Measurements from ENCODE around the gene MXD1. TPM values are rescaled to one million over a fixed set of nuclear protein-coding genes. Genes with fewer than 3 reads are reported as not detected.

MXD1 gene
- total and polyA plus RNA-seq, 4 donors: 5.4 to 27.2 (median 17.2) TPM

DNA sequence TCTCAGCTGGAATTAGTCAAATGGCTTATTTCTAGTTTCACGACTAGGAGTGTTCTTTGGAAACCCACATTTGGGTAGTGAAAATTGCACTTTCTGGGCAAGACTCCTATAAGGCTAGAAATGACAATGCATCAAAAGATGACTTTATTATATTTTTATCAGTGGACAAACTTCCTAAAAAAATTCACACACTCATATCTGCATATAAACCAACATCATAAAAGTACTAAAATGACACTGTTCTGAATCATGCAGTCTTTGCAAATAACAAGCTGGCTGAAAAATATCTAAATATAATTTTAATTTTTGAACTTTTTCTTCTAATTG lies 17.6 kb downstream of the MXD1 start:
- H3K9me3 ChIP-seq (ENCODE audit: control insufficient read depth, insufficient read depth, low read length): no peaks in the 10 kb centered on the region
- H3K27ac ChIP-seq (ENCODE audit: low read depth, low read length): no peak overlapping the region
- no peak for DNase-seq (ENCODE audit: low read depth in 4 of 6, low spot score in 6 of 6)
- no peaks in the 10 kb centered on the region for H3K27me3 ChIP-seq (ENCODE audit: control insufficient read depth, insufficient read depth, low read length)
- peaks cover 4% of the 10 kb centered on the region for H3K4me1 ChIP-seq (ENCODE audit: control insufficient read depth, insufficient read depth, low read length)
- WGBS (ENCODE audit: insufficient coverage): no CpG with 5 or more reads among the region's 1 CpG
- peaks cover 22% of the 10 kb centered on the region for H3K36me3 ChIP-seq (ENCODE audit: control insufficient read depth, insufficient read depth, low read length)
- no peak overlapping the region for H3K4me3 ChIP-seq (ENCODE audit: low read depth, low read length)

DNA sequence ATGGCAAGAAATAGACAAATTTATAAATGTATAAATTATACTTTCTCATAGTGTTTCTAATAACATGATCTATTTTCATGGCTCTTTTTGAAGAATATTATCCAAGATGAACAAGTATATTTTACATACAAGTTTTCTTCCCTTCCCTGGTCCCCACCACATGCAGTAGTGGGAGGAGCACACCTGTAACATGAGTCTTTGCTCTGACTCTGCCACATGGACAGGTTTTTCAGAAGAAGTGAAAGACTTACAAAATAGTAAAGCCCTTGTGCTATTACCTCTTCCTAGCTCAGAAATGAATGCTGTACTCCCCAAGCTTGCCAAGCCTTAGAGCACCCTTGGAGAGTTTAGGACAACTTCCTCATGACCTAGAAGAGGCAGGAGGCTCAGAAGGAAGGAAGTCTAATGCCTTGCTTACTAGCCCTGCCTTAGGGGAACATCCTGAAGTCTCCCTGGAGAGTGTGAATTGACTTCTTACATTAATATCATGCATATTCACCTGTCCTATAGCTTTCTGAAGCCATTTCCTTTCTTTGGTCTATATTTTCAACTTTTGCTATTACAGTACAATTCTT lies 18.4 kb downstream of the MXD1 start:
- peaks cover 30% of the 10 kb centered on the region for H3K36me3 ChIP-seq (ENCODE audit: control insufficient read depth, insufficient read depth, low read length)
- H3K4me1 ChIP-seq (ENCODE audit: control insufficient read depth, insufficient read depth, low read length): peaks cover 4% of the 10 kb centered on the region
- no peak for DNase-seq (ENCODE audit: low read depth in 4 of 6, low spot score in 6 of 6)
- no peaks in the 10 kb centered on the region for H3K9me3 ChIP-seq (ENCODE audit: control insufficient read depth, insufficient read depth, low read length)
- no peaks in the 10 kb centered on the region for H3K27me3 ChIP-seq (ENCODE audit: control insufficient read depth, insufficient read depth, low read length)
- H3K27ac ChIP-seq (ENCODE audit: low read depth, low read length): no peak overlapping the region
- H3K4me3 ChIP-seq (ENCODE audit: low read depth, low read length): no peak overlapping the region

DNA sequence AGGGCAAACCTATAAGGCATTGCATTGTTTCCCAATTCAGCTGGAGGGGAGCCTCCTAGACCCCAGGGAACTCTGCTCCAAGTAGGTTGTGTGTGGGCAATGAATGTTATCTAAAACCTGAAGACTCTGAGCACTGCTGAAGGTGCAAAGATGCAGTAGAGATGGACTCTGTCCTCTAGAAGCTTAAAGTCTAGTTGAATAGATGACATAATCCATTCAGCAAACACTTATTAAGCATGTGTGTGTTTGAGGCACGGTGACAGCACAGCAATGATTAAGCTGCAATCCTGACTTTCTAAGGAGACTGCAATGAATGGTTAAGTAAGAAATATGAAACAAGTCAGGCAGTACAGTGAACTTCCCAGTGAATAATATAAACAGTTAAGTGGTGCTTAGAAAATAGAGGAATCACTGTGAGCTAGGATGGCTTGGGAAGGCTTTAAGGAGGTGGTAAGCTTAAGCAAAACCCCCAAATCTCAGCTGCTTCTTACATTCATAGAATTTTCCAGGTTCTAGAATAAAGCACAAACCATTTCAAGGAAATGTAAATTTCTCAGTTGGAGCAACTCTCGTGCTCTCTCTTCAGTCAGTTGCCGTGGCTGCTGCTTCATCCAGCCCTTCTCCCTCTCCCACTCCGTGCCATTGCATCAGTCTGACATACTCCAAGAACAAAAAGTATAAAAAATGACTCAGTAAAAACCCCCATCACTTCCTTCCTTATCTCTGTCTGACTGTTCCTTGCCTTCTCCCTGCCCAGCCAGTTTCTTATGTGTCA lies 19.1 kb downstream of the MXD1 start:
- WGBS (ENCODE audit: insufficient coverage): 72% methylated on average over 3 of the region's 4 CpGs
- Histone ChIP-seq H3K4me1 (ENCODE audit: control insufficient read depth, insufficient read depth, low read length) (peaks cover 4% of the 10 kb centered on the region), H3K27ac (ENCODE audit: low read depth, low read length) (no peak overlapping the region), H3K27me3 (ENCODE audit: control insufficient read depth, insufficient read depth, low read length) (no peaks in the 10 kb centered on the region), H3K4me3 (ENCODE audit: low read depth, low read length) (no peak overlapping the region), H3K9me3 (ENCODE audit: control insufficient read depth, insufficient read depth, low read length) (no peaks in the 10 kb centered on the region), H3K36me3 (ENCODE audit: control insufficient read depth, insufficient read depth, low read length) (peaks cover 35% of the 10 kb centered on the region)
- no peak for DNase-seq (ENCODE audit: low read depth in 4 of 6, low spot score in 6 of 6)

DNA sequence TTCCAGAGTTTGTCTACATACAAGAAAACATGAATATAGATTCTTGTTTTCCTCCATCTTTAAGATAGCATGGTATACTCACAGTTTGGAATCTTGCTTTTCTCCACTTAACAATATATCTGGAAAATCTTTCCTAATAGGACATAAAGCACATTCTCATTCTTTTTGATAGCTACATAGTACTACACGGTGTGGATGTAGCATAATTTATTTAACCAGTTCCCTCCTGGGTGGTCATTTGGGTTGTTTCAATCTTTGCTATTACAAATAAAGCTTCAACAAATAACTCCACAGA lies 19.7 kb downstream of the MXD1 start:
- no peak for DNase-seq (ENCODE audit: low read depth in 4 of 6, low spot score in 6 of 6)
- no peak overlapping the region for H3K4me3 ChIP-seq (ENCODE audit: low read depth, low read length)
- H3K9me3 ChIP-seq (ENCODE audit: control insufficient read depth, insufficient read depth, low read length): no peaks in the 10 kb centered on the region
- peaks cover 4% of the 10 kb centered on the region for H3K4me1 ChIP-seq (ENCODE audit: control insufficient read depth, insufficient read depth, low read length)
- no peaks in the 10 kb centered on the region for H3K27me3 ChIP-seq (ENCODE audit: control insufficient read depth, insufficient read depth, low read length)
- H3K36me3 ChIP-seq (ENCODE audit: control insufficient read depth, insufficient read depth, low read length): peaks cover 36% of the 10 kb centered on the region
- WGBS (ENCODE audit: insufficient coverage): no CpG with 5 or more reads among the region's 1 CpG
- H3K27ac ChIP-seq (ENCODE audit: low read depth, low read length): no peak overlapping the region

- Histone ChIP-seq H3K36me3 (ENCODE audit: control insufficient read depth, insufficient read depth, low read length) (peaks cover 39% of the 10 kb centered on the region), H3K4me1 (ENCODE audit: control insufficient read depth, insufficient read depth, low read length) (peaks cover 4% of the 10 kb centered on the region), H3K27me3 (ENCODE audit: control insufficient read depth, insufficient read depth, low read length) (no peaks in the 10 kb centered on the region), H3K9me3 (ENCODE audit: control insufficient read depth, insufficient read depth, low read length) (no peaks in the 10 kb centered on the region), H3K4me3 (ENCODE audit: low read depth, low read length) (no peak overlapping the region), H3K27ac (ENCODE audit: low read depth, low read length) (no peak overlapping the region)
- DNase-seq (ENCODE audit: low read depth in 4 of 6, low spot score in 6 of 6): no peak
- 96% methylated on average over 4 of the region's 5 CpGs for WGBS (ENCODE audit: insufficient coverage)
These were observed 20.1 kb downstream of the MXD1 start for GRCh38 chr2:69935011-69935410.

- H3K9me3 ChIP-seq (ENCODE audit: control insufficient read depth, insufficient read depth, low read length): no peaks in the 10 kb centered on the region
- H3K36me3 ChIP-seq (ENCODE audit: control insufficient read depth, insufficient read depth, low read length): peaks cover 42% of the 10 kb centered on the region
- no peak overlapping the region for H3K27ac ChIP-seq (ENCODE audit: low read depth, low read length)
- DNase-seq (ENCODE audit: low read depth in 4 of 6, low spot score in 6 of 6): no peak
- H3K4me1 ChIP-seq (ENCODE audit: control insufficient read depth, insufficient read depth, low read length): peaks cover 4% of the 10 kb centered on the region
- no peak overlapping the region for H3K4me3 ChIP-seq (ENCODE audit: low read depth, low read length)
- 86% methylated on average over 11 of the region's 11 CpGs for WGBS (ENCODE audit: insufficient coverage)
- no peaks in the 10 kb centered on the region for H3K27me3 ChIP-seq (ENCODE audit: control insufficient read depth, insufficient read depth, low read length)
These were observed 22.0 kb downstream of the MXD1 start for GRCh38 chr2:69936906-69937305.

- no peak overlapping the region for H3K4me3 ChIP-seq (ENCODE audit: low read depth, low read length)
- DNase-seq (ENCODE audit: low read depth in 4 of 6, low spot score in 6 of 6): no peak
- H3K4me1 ChIP-seq (ENCODE audit: control insufficient read depth, insufficient read depth, low read length): no peaks in the 10 kb centered on the region
- peaks cover 41% of the 10 kb centered on the region for H3K36me3 ChIP-seq (ENCODE audit: control insufficient read depth, insufficient read depth, low read length)
- no peaks in the 10 kb centered on the region for H3K9me3 ChIP-seq (ENCODE audit: control insufficient read depth, insufficient read depth, low read length)
- WGBS (ENCODE audit: insufficient coverage): 93% methylated on average over 12 of the region's 14 CpGs
- no peaks in the 10 kb centered on the region for H3K27me3 ChIP-seq (ENCODE audit: control insufficient read depth, insufficient read depth, low read length)
- no peak overlapping the region for H3K27ac ChIP-seq (ENCODE audit: low read depth, low read length)
These were observed 23.1 kb downstream of the MXD1 start for GRCh38 chr2:69937968-69938367.

GRCh38 chr2:69939722-69940121 lies 24.8 kb downstream of the MXD1 start:
- Histone ChIP-seq H3K27ac (ENCODE audit: low read depth, low read length) (no peak overlapping the region), H3K9me3 (ENCODE audit: control insufficient read depth, insufficient read depth, low read length) (no peaks in the 10 kb centered on the region), H3K4me3 (ENCODE audit: low read depth, low read length) (no peak overlapping the region), H3K36me3 (ENCODE audit: control insufficient read depth, insufficient read depth, low read length) (peaks cover 49% of the 10 kb centered on the region), H3K27me3 (ENCODE audit: control insufficient read depth, insufficient read depth, low read length) (no peaks in the 10 kb centered on the region), H3K4me1 (ENCODE audit: control insufficient read depth, insufficient read depth, low read length) (no peaks in the 10 kb centered on the region)
- 49% methylated on average over 11 of the region's 14 CpGs for WGBS (ENCODE audit: insufficient coverage)
- no peak for DNase-seq (ENCODE audit: low read depth in 4 of 6, low spot score in 6 of 6)

GRCh38 chr2:69940691-69941090 lies 25.8 kb downstream of the MXD1 start:
- Histone ChIP-seq H3K36me3 (ENCODE audit: control insufficient read depth, insufficient read depth, low read length) (peaks cover 45% of the 10 kb centered on the region), H3K4me1 (ENCODE audit: control insufficient read depth, insufficient read depth, low read length) (no peaks in the 10 kb centered on the region), H3K27ac (ENCODE audit: low read depth, low read length) (no peak overlapping the region), H3K9me3 (ENCODE audit: control insufficient read depth, insufficient read depth, low read length) (no peaks in the 10 kb centered on the region), H3K27me3 (ENCODE audit: control insufficient read depth, insufficient read depth, low read length) (no peaks in the 10 kb centered on the region), H3K4me3 (ENCODE audit: low read depth, low read length) (no peak overlapping the region)
- DNase-seq (ENCODE audit: low read depth in 4 of 6, low spot score in 6 of 6): no peak
- WGBS (ENCODE audit: insufficient coverage): 86% methylated on average over 1 of the region's 8 CpGs

- 88% methylated on average over 9 of the region's 11 CpGs for WGBS (ENCODE audit: insufficient coverage)
- Histone ChIP-seq H3K36me3 (ENCODE audit: control insufficient read depth, insufficient read depth, low read length) (peaks cover 24% of the 10 kb centered on the region), H3K4me1 (ENCODE audit: control insufficient read depth, insufficient read depth, low read length) (peaks cover 4% of the 10 kb centered on the region), H3K9me3 (ENCODE audit: control insufficient read depth, insufficient read depth, low read length) (no peaks in the 10 kb centered on the region), H3K27me3 (ENCODE audit: control insufficient read depth, insufficient read depth, low read length) (no peaks in the 10 kb centered on the region), H3K27ac (ENCODE audit: low read depth, low read length) (no peak overlapping the region), H3K4me3 (ENCODE audit: low read depth, low read length) (no peak overlapping the region)
- DNase-seq (ENCODE audit: low read depth in 4 of 6, low spot score in 6 of 6): no peak
These were observed 28.3 kb downstream of the MXD1 start for GRCh38 chr2:69943000-69943842.

Data from spinal cord (tissue), 10 donors.